Activated CD4-positive, alpha-beta memory T cell treated with anti-CD3 and anti-CD28 coated beads for 36 hours (primary cell): Measurements from ENCODE around the gene PARD3B. TPM values are rescaled to one million over a fixed set of nuclear protein-coding genes. Genes with fewer than 3 reads are reported as not detected.
A peak's percentile ranks its signal among the peaks of the same experiment; 100 is the strongest.

Source experiments
- CTCF ChIA-PET: fragments of 350-600 bp; sonication (Branson Sonifier 250); formaldehyde crosslinking; loops from one replicate; lab custom pipeline; 2021; ENCODE audit warnings: antibody characterized with exemption, inconsistent platforms; lab: Charles Lee
- POLR2A ChIA-PET: fragments of 350-600 bp; sonication (Branson Sonifier 250); formaldehyde crosslinking; loops from one replicate; lab custom pipeline; 2021; ENCODE audit warnings: antibody characterized with exemption; lab: Charles Lee
- DNase-seq: peaks from one replicate; pipeline ENCODE4 v3.0.0-alpha.2; 2020
- H3K27ac Mint-ChIP-seq: one replicate; pipeline ENCODE4 v1.8.0; 2021; ENCODE audit warnings: mixed read lengths
- H3K27me3 Mint-ChIP-seq: one replicate; pipeline ENCODE4 v1.8.0; 2021; ENCODE audit warnings: mixed read lengths
- H3K36me3 Mint-ChIP-seq: one replicate; pipeline ENCODE4 v1.8.0; 2021; ENCODE audit warnings: mixed read lengths
- H3K4me1 Mint-ChIP-seq: one replicate; pipeline ENCODE4 v1.8.0; 2021; ENCODE audit warnings: low read depth, mixed read lengths
- H3K4me3 Mint-ChIP-seq: one replicate; pipeline ENCODE4 v1.8.0; 2021; ENCODE audit warnings: mild to moderate bottlenecking, mixed read lengths
- H3K9me3 Mint-ChIP-seq: one replicate; pipeline ENCODE4 v1.8.0; 2021; ENCODE audit warnings: mixed read lengths
- intact Hi-C: fragments of 100-400 bp; cut with micrococcal nuclease; formaldehyde crosslinking; loops from one replicate; pipeline ENCODE4 v1.15.1; 2023
- total RNA-seq, 2 experiments: library from RNA; stranded (reverse); gene quantifications; one replicate each; pipeline ENCODE4 v1.2.3, GENCODE V29; 2021

Gene PARD3B
- total RNA-seq, 2 experiments from 2014 or later = 0.07 to 0.70 TPM

DNA sequence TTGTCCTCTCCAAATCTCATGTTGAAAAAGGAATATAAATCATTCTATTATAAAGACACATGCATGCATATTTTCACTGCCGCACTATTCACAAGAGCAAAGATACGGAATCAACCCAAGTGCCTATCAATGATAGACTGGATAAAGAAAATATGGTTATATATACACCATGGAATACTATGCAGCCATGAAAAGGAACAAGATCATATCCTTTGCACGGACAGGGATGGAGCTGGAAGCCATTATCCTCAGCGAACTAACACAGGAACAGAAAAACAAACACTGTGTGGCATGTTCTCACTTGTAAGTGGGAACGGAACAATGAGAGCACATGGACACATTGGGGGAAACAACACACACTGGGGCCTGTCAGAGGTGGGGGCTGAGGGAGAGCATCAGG, 28.1 kb upstream of the PARD3B start:
- Mint-ChIP-seq H3K27ac (no peak overlapping the region), H3K9me3 (no peaks in the 10 kb centered on the region), H3K4me1 (no peaks in the 10 kb centered on the region), H3K27me3 (peaks cover 4% of the 10 kb centered on the region), H3K36me3 (no peaks in the 10 kb centered on the region), H3K4me3 (no peak overlapping the region)
- intact Hi-C loops = no loop called here
- CTCF ChIA-PET = no interaction called here
- POLR2A ChIA-PET = no interaction called here
- DNase-seq = no peak

DNA sequence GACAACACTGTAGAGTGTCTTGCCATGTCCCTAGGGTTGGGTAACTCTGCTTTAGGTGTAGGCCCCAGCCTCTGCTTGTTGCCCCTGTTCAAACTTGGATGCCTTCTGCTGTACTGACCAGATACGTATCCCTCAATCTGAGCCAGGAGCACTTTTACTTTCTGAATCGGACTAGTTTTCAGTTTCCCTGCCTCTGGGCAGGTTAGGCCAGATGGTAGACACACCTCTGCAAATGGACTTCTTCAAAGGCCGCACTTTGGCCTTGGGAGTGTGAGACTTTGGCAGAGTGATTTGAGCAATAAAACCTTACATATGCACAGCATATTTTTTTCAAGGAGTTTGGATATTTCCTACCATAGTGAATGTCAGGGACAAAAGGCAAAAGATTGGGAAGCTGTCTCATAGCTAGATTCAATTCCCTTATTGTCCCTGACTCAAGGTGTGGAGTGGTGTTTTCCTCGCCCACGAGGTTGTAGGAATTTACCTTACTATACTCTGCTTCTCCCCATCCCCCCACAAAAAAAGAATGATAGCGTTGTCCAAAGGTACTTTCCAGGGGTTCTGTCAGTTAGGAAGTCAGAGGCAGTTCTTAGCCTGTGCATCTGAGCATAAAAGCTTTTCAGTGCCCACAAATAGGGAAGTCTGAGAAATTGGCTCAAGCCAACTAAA, 15.3 kb upstream of the PARD3B start:
- Mint-ChIP-seq H3K4me1 (no peaks in the 10 kb centered on the region), H3K27me3 (no peaks in the 10 kb centered on the region), H3K27ac (no peak overlapping the region), H3K36me3 (no peaks in the 10 kb centered on the region), H3K9me3 (no peaks in the 10 kb centered on the region), H3K4me3 (no peak overlapping the region)
- intact Hi-C loops = no loop called here
- ChIA-PET POLR2A (no interaction called here), CTCF (no interaction called here)
- DNase-seq = no peak

DNA sequence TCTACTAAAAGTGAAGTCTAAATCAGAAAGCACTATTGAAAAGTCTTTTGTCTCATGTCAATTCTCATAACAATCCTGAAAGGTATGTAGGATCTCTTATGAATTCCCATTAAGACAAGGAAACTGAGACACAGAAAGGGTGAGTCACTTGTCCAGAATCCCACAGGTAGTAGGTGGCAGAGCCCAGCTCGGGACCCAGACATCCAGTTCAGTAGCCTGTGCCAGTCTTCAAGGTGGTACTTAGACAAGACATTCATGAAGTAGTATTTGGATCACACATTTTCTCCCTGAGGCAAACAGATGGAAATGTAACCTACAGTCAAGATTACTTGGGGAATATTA, 14.8 kb upstream of the PARD3B start:
- CTCF ChIA-PET = no interaction called here
- H3K27ac Mint-ChIP-seq = no peak overlapping the region
- intact Hi-C loops = no loop called here
- no peaks in the 10 kb centered on the region for H3K9me3 Mint-ChIP-seq
- H3K27me3 Mint-ChIP-seq = no peaks in the 10 kb centered on the region
- no peak for DNase-seq
- no peaks in the 10 kb centered on the region for H3K36me3 Mint-ChIP-seq
- POLR2A ChIA-PET = no interaction called here
- no peaks in the 10 kb centered on the region for H3K4me1 Mint-ChIP-seq
- H3K4me3 Mint-ChIP-seq = no peak overlapping the region

DNA sequence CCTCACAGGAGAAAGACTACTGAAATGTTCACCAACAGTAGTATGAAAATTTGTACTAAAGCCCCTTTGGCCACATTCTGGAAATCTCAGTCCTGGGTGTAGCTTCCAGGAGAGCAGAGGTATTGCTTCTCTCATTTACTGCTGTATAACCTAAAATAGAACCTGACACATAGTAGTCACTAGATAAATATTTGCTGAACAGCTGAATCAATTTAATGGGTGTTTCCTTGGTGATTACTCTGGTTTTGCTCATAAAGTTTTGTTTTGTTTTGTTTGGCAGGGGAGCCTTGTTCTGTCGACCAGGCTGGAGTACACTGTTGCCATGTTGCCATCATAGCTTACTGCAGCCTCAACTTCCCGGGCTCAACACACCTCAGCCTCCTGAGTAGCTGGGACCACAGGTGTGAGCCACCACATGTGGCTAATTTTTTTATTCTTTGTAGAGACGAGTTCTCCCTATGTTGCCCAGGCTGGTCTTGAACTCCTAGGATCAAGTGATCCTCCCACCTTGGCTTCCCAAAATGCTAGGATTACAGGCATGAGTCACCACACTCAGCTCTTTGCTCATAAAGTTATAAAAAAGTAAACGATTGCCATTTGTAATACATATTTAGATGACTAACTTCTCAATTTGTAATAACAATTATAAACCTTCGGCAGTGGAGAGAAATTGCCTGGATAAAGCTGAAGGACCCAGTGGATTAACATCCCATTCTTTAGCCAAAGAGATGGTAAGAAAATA, 11.5 kb upstream of the PARD3B start:
- CTCF ChIA-PET = no interaction called here
- no peaks in the 10 kb centered on the region for H3K9me3 Mint-ChIP-seq

DNA sequence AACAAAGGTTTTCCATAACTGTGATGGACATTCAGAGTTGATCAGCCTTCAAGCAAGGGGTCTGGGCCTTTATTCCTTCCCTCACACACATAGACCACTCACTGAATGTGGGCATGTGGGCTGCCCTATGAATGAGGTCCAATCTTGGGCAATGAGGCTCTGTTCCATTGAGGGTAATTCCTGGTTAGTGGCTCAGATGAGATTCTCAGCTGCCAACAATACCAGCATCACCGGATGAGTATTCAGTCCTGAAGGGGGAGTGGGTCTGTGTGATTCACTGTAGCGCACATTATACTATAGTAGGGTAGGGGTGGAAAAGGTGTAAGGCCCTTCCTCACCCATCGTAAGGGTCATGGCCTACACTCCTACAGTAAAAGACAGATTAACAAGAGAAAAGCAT, 9.9 kb upstream of the PARD3B start:
- Mint-ChIP-seq H3K36me3 (no peaks in the 10 kb centered on the region), H3K27me3 (no peaks in the 10 kb centered on the region), H3K9me3 (no peaks in the 10 kb centered on the region), H3K4me1 (no peaks in the 10 kb centered on the region), H3K4me3 (no peak overlapping the region), H3K27ac (no peak overlapping the region)
- intact Hi-C loops = no loop called here
- no peak for DNase-seq
- POLR2A ChIA-PET = no interaction called here
- CTCF ChIA-PET = no interaction called here

More for the DNA sequence above, 11.5 kb upstream of the PARD3B start:
- H3K4me1 Mint-ChIP-seq = no peaks in the 10 kb centered on the region
- no peaks in the 10 kb centered on the region for H3K36me3 Mint-ChIP-seq
- no peak overlapping the region for H3K4me3 Mint-ChIP-seq
- intact Hi-C loops = no loop called here
- POLR2A ChIA-PET = no interaction called here
- no peak overlapping the region for H3K27ac Mint-ChIP-seq
- no peak for DNase-seq
- H3K27me3 Mint-ChIP-seq = no peaks in the 10 kb centered on the region

DNA sequence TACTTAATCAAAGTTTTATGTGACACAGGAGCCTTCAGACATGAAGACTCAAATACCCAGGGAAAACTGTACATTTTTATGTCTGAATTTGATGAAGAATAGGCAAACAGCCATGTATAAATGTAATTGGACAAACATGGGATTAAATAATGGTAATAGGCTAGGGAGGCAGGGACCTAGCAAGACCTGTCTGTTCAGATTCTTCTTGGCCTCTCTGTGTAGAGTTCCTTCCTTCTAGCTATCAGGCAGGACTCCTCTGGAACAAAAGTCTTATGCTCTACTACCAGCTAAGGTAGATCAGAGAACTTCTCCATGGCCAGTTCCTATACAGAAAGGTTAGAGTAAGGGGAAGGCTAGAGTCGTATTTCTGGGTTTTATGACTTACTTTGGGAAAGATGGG, 9.5 kb upstream of the PARD3B start:
- H3K9me3 Mint-ChIP-seq = no peaks in the 10 kb centered on the region
- no peak overlapping the region for H3K27ac Mint-ChIP-seq
- ChIA-PET CTCF (no interaction called here), POLR2A (no interaction called here)
- DNase-seq = no peak
- intact Hi-C loops = no loop called here
- no peaks in the 10 kb centered on the region for H3K4me1 Mint-ChIP-seq
- H3K27me3 Mint-ChIP-seq = no peaks in the 10 kb centered on the region
- no peaks in the 10 kb centered on the region for H3K36me3 Mint-ChIP-seq
- no peak overlapping the region for H3K4me3 Mint-ChIP-seq

DNA sequence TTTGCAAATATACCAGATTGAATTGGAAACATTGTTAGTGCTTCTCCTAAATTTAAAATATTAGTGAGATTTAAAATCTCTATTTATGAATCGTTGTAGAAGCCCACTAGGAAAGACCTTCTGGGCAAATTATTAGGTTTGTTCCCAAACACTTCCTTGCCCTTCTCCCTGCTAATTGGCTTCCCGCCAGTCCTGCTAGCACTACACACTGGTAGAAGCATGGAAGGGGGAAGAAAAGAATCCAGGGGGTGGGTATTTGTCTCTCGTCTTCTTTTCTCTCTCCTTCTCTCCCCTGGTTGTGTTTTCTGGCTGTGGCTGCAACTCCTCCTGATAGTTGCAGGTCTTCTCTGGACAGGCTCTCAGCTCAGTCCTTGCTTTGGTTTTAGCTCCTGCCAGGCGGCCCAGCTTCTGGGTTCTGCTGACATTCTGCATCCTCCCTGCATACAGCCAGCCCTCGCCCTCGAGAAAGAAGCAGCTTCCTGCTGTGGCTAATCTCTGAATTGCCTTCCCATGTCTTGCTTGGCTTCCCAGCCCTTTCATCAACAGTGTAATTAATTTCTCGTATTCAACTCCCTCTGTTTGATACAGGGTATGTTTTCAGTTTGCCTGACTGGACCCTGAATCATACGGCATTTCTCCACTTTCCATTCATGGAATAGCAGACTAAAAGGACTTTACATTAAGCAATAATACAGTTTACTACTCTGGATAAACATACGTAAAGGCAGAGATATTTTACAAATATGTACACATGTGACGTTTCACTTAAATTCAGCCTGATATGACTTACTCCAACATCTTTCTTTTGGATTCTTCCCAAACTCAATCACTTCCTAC, 6.9 kb upstream of the PARD3B start:
- ChIA-PET POLR2A (no interaction called here), CTCF (interaction anchor here (0.7 kb wide), 1 partner anchor 12 kb away, joined by 4 read pairs; no protein-coding TSS in a partner anchor)

DNA sequence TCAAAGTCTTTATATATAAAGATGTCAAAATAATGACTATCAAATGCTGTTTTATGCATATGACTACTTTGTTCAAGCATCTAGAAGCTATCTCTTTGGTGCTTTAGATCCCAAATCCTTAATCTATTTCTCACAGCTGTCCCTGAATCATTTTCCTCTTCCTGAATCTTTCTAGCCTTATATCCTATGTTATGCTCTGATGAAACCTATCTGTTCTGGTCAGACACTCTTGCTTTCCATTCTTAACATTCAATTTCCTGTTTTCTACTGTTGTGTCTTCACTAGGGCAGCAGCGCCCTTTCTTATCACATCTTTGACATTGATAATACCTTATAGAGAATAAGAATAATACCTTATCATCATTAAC, 6.3 kb upstream of the PARD3B start:
- ChIA-PET CTCF (no interaction called here), POLR2A (no interaction called here)
- Mint-ChIP-seq H3K36me3 (no peaks in the 10 kb centered on the region), H3K27me3 (peaks cover 9% of the 10 kb centered on the region), H3K27ac (no peak overlapping the region), H3K9me3 (no peaks in the 10 kb centered on the region), H3K4me3 (no peak overlapping the region), H3K4me1 (no peaks in the 10 kb centered on the region)
- no peak for DNase-seq
- intact Hi-C loops = no loop called here

More for the DNA sequence above, 6.9 kb upstream of the PARD3B start:
- Mint-ChIP-seq H3K36me3 (no peaks in the 10 kb centered on the region), H3K4me3 (no peak overlapping the region), H3K27me3 (peaks cover 4% of the 10 kb centered on the region), H3K4me1 (no peaks in the 10 kb centered on the region), H3K9me3 (no peaks in the 10 kb centered on the region), H3K27ac (no peak overlapping the region)
- no peak for DNase-seq
- intact Hi-C loops = no loop called here

DNA sequence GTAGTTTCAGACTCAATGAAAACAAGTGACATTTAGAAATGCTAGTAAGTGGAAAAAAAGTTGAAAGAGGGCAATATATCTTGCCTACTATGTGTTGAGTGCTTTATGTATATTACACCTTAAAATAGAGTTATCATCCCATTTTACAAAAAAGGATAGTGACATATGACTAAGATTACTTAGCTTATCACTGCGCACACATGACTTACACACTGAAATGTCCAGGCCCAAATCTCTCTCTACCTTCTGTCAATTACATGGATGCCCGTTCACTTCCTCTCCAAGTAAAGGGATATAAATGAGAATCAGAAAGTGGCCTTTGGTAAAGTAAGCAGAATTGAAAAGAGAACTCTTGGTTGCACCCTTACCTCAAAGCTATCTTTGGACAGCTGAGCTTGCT, 3.6 kb upstream of the PARD3B start:
- Mint-ChIP-seq H3K36me3 (no peaks in the 10 kb centered on the region), H3K27ac (no peak overlapping the region), H3K9me3 (no peaks in the 10 kb centered on the region), H3K27me3 (peaks cover 24% of the 10 kb centered on the region), H3K4me1 (peaks cover 8% of the 10 kb centered on the region), H3K4me3 (no peak overlapping the region)
- ChIA-PET POLR2A (no interaction called here), CTCF (interaction anchor here (1.0 kb wide), 1 partner anchor 32 kb away, joined by 3 read pairs; no protein-coding TSS in a partner anchor)
- intact Hi-C loops = no loop called here
- no peak for DNase-seq

DNA sequence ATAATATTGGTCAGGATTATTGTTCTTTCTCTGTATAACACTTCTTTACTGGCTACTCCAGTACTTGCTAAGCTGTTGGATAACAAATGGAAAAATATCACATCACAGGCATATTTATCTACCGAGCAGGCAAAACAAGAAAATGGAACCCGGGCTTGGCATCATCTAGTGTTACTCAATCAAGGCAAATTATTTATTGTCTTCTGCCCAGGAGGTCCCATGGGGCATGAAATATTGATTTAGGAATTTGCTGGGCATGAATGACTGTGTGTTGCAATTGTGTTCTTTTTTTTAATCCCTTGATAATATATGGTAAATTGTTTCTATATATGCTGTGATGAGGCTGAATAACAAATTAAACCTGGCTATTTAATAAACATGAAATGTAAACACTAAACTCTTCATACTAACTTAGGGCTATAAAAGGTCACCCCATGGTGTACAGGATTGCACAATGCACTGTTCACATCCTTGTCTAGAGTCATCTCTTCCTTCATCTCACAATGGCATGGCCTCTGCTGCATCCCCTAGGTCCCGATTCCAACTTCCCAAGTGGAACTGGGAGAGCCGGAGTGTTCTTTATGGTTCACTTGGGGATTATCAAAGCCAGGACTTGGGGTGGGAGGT, 2.2 kb upstream of the PARD3B start:
- H3K9me3 Mint-ChIP-seq = no peaks in the 10 kb centered on the region
- peaks cover 8% of the 10 kb centered on the region for H3K4me1 Mint-ChIP-seq
- ChIA-PET CTCF (no interaction called here), POLR2A (no interaction called here)
- intact Hi-C loops = no loop called here
- no peak overlapping the region for H3K4me3 Mint-ChIP-seq
- H3K27me3 Mint-ChIP-seq = peaks cover 24% of the 10 kb centered on the region
- no peak overlapping the region for H3K27ac Mint-ChIP-seq
- no peak for DNase-seq
- H3K36me3 Mint-ChIP-seq = no peaks in the 10 kb centered on the region

DNA sequence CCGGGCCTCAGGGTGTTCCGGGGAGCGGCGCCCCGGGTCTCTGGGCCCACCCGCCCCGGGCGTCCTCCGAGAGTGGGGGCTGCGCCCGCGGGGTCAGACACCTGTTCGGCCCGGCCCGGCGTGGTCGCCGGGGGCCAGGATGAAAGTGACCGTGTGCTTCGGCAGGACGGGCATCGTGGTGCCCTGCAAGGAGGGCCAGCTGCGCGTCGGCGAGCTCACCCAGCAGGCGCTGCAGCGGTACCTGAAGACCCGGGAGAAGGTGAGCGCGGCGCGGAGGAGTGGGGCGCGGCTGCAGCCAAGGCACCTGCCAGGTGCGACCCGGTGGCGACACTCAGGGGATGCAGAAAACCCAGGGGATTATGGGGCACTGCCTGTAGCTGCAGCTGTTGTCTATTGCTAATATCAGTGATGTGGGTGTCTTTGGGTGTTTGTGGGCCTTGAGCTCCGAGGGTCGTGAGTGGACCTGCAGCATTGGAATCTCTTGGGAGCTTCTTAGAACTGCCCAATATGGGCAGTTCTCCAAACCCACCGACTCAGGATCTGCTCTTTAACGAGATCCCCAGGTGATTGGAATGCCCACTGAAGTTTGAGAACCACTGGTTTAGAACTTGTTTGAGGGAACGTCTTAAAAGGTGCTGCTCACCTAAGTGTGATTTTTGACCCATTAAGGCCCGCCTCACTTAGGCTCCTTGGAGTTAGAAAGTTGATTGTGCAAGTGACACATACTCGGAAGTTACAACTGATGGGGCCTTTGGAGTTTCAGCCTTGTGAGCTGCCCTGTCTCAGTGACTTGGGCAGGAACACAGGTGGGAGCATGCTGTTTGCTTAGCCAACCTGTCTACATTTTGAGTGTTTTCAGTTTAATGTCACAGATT, 823 bp downstream of the PARD3B start:
- Mint-ChIP-seq H3K4me3 (peak overlapping the region; percentile 67), H3K27ac (no peak overlapping the region), H3K27me3 (peaks cover 24% of the 10 kb centered on the region), H3K36me3 (no peaks in the 10 kb centered on the region), H3K4me1 (peaks cover 8% of the 10 kb centered on the region), H3K9me3 (no peaks in the 10 kb centered on the region)
- DNase-seq = peak; percentile 10
- ChIA-PET POLR2A (no interaction called here), CTCF (no interaction called here)
- intact Hi-C loops = no loop called here
